NB4 (cell line): ENCODE results near the gene GGCX.

Experiments used
- MYC ChIP-seq: IDR thresholded peaks from 2 replicates; pipeline ENCODE4 v1.6.1; 2011; ENCODE audit warnings: low read depth, low read length
- POLR2A ChIP-seq: IDR thresholded peaks from 2 replicates; pipeline ENCODE4 v1.6.1; 2011; ENCODE audit warnings: mild to moderate bottlenecking; ENCODE audit not compliant: insufficient read length; ENCODE audit errors: extremely low read depth
- TF ChIP-seq, protein P1 (sequence below): IDR thresholded peaks from one replicate; pipeline ENCODE4 v1.5.1; 2012; ENCODE audit warnings: low read depth, low read length
- TF ChIP-seq, protein P2 (sequence below): IDR thresholded peaks from 2 replicates; pipeline ENCODE4 v1.6.1; 2011; ENCODE audit warnings: low read depth, low read length

DNA sequence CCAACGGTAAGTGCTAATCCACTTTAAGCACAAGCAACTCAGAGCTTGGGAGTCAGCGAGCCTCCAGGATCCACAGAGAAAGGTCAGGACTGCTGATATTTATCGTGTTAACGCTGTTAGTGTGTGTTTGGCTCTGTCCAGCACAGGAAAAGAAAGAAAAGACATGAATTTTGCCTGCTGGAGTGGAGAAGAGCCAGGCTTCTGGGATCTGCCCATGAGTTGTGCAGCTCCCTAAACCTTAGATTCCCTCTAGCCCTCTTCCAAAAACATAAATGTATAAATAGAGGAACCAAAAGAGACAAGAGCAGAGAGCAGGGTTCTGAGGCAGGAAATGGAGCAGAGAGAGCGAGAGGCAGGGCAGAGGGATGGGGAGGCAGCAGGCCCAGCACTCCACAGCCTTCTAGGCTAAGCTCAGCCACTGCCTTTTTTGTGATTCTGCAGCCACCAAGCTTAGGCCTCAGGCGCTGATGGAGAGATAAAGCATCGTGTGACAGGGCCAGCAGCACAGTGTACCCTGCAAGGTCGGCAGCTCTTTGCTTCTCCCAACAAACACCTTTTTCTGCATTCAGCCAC, 36.9 kb downstream of the GGCX start:
- TF ChIP-seq, protein P1, sequence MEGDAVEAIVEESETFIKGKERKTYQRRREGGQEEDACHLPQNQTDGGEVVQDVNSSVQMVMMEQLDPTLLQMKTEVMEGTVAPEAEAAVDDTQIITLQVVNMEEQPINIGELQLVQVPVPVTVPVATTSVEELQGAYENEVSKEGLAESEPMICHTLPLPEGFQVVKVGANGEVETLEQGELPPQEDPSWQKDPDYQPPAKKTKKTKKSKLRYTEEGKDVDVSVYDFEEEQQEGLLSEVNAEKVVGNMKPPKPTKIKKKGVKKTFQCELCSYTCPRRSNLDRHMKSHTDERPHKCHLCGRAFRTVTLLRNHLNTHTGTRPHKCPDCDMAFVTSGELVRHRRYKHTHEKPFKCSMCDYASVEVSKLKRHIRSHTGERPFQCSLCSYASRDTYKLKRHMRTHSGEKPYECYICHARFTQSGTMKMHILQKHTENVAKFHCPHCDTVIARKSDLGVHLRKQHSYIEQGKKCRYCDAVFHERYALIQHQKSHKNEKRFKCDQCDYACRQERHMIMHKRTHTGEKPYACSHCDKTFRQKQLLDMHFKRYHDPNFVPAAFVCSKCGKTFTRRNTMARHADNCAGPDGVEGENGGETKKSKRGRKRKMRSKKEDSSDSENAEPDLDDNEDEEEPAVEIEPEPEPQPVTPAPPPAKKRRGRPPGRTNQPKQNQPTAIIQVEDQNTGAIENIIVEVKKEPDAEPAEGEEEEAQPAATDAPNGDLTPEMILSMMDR: no peak
- TF ChIP-seq POLR2A: peak; percentile 11
- TF ChIP-seq, protein P2, sequence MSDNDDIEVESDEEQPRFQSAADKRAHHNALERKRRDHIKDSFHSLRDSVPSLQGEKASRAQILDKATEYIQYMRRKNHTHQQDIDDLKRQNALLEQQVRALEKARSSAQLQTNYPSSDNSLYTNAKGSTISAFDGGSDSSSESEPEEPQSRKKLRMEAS: no peak
- no peak for TF ChIP-seq MYC
